HCT116 (cell line): Measurements from ENCODE around the gene MOB3A. TPM values are rescaled to one million over a fixed set of nuclear protein-coding genes. Genes with fewer than 3 reads are reported as not detected.
A peak's percentile ranks its signal among the peaks of the same experiment; 100 is the strongest.

ENCODE experiments used
- ATAC-seq: fragments of 200-7000 bp; cut with Tn5 transposase; 2 replicates; pipeline ENCODE4 v1.9.1; 2020; ENCODE audit warnings: mild to moderate bottlenecking, moderate library complexity
- BruUV-seq: library from RNA; stranded (reverse); fragments of 400-500 nt; replicated peaks from 2 replicates; lab custom pipeline; 2021; lab: Mats Ljungman, UMichigan
- CTCF ChIA-PET: fragments of 300-600 bp; sonication (Branson Sonifier 250); formaldehyde crosslinking; loops from one replicate; lab custom pipeline; 2021; ENCODE audit warnings: antibody characterized with exemption; lab: Charles Lee
- POLR2A ChIA-PET: fragments of 300-600, 350-600 bp; sonication (Branson Sonifier 250); formaldehyde crosslinking; loops from one replicate; lab custom pipeline; 2021; ENCODE audit warnings: antibody characterized with exemption; lab: Charles Lee
- RAD21 ChIA-PET, 2 experiments: fragments of 300-600 bp; sonication (Branson Sonifier 250); formaldehyde crosslinking; loops; one replicate each; lab custom pipeline; 2023; ENCODE audit warnings: low total read pairs in 2 of 2; ENCODE audit not compliant: uncharacterized antibody in 2 of 2, unreplicated experiment in 2 of 2, low non-redundant PET in 1 of 2; lab: Charles Lee
- DNase-seq: peaks from one replicate; pipeline ENCODE4 v3.0.0-alpha.2; 2010; ENCODE audit warnings: low read depth, low spot score
- H2AFZ ChIP-seq: fragments of 200-600 bp; shearing (Covaris generic), sonication (generic); 2 replicates; pipeline ENCODE4 v1.6.1; 2017; ENCODE audit warnings: low read depth, mixed run types, mixed read lengths, antibody characterized with exemption, low read length; ENCODE audit not compliant: poor library complexity, severe bottlenecking
- H3K27ac ChIP-seq: 2 replicates; pipeline ENCODE4 v1.5.1; 2012; ENCODE audit warnings: low read depth, low read length
- H3K27me3 ChIP-seq: fragments of 200-600 bp; sonication (generic); 2 replicates; pipeline ENCODE4 v1.6.1; 2016; ENCODE audit warnings: mixed run types, low read length, mixed read lengths; ENCODE audit not compliant: insufficient read depth
- H3K36me3 ChIP-seq, 2 experiments: fragments of 200-500 bp in 1 of 2; fragments of 200-600 bp in 1 of 2; sonication (Bioruptor generic) in 1 of 2; sonication (generic) in 1 of 2; 2 replicates each; pipeline versions ENCODE4 v1.5.1 to v1.6.1; 2014 to 2016; ENCODE audit warnings: low read length in 2 of 2, inconsistent platforms in 1 of 2, mixed read lengths in 1 of 2, mixed run types in 1 of 2; ENCODE audit not compliant: insufficient read depth in 2 of 2, control insufficient read depth in 1 of 2
- H3K4me1 ChIP-seq, 2 experiments: fragments of 200-600 bp in 1 of 2; sonication (generic) in 1 of 2; 2 replicates each; pipeline versions ENCODE4 v1.5.1 to v1.6.1; 2012 to 2017; ENCODE audit warnings: low read length in 2 of 2, inconsistent platforms in 1 of 2, mild to moderate bottlenecking in 1 of 2, mixed read lengths in 1 of 2, mixed run types in 1 of 2, moderate library complexity in 1 of 2; ENCODE audit not compliant: insufficient read depth in 2 of 2, control insufficient read depth in 1 of 2
- H3K4me2 ChIP-seq: fragments of 200-600 bp; sonication (generic); 2 replicates; pipeline ENCODE4 v1.6.1; 2017; ENCODE audit warnings: mixed run types, low read length, mixed read lengths
- H3K4me3 ChIP-seq, 2 experiments: fragments of 200-600 bp in 1 of 2; sonication (generic) in 1 of 2; replicated peaks in 1 of 2; 2 replicates each; pipeline ENCODE4 v1.5.1; 2011 to 2016; ENCODE audit warnings: low read length in 2 of 2, control low read depth in 1 of 2, low read depth in 1 of 2, mild to moderate bottlenecking in 1 of 2, mixed read lengths in 1 of 2, mixed run types in 1 of 2
- H3K79me2 ChIP-seq: fragments of 200-600 bp; sonication (generic); 2 replicates; pipeline ENCODE4 v1.6.1; 2017; ENCODE audit warnings: mild to moderate bottlenecking, mixed run types, low read length, moderate library complexity, mixed read lengths; ENCODE audit not compliant: insufficient read depth
- H3K9ac ChIP-seq: fragments of 200-600 bp; sonication (generic); 2 replicates; pipeline ENCODE4 v1.6.1; 2016; ENCODE audit warnings: low read length, mixed read lengths
- H3K9me2 ChIP-seq: fragments of 200-600 bp; sonication (generic), shearing (Covaris generic); 2 replicates; pipeline ENCODE4 v1.6.1; 2017; ENCODE audit warnings: mixed run types, mild to moderate bottlenecking, moderate library complexity; ENCODE audit not compliant: insufficient read depth
- H3K9me3 ChIP-seq, 2 experiments: fragments of 200-500 bp in 1 of 2; fragments of 200-600 bp in 1 of 2; sonication (Bioruptor generic) in 1 of 2; sonication (generic) in 1 of 2; 2 replicates each; pipeline ENCODE4 v1.6.1; 2014 to 2017; ENCODE audit warnings: low read length in 2 of 2, mixed read lengths in 2 of 2, inconsistent platforms in 1 of 2, low read depth in 1 of 2, mild to moderate bottlenecking in 1 of 2, mixed run types in 1 of 2, moderate library complexity in 1 of 2; ENCODE audit not compliant: control insufficient read depth in 1 of 2, insufficient read depth in 1 of 2
- H4K20me1 ChIP-seq: fragments of 200-600 bp; sonication (generic), shearing (Covaris generic); 2 replicates; pipeline ENCODE4 v1.6.1; 2017; ENCODE audit warnings: mixed run types, mild to moderate bottlenecking, moderate library complexity; ENCODE audit not compliant: insufficient read depth
- CBX3 ChIP-seq: IDR thresholded peaks from 2 replicates; pipeline ENCODE4 v1.6.1; 2012; ENCODE audit warnings: low read depth
- ELF1 ChIP-seq: IDR thresholded peaks from 2 replicates; pipeline ENCODE4 v1.6.1; 2012; ENCODE audit warnings: low read depth, borderline replicate concordance
- EZH2 ChIP-seq: fragments of 200-600 bp; sonication (generic); IDR thresholded peaks from 2 replicates; pipeline ENCODE4 v1.6.1; 2017; ENCODE audit warnings: antibody characterized with exemption, mixed run types
- FOSL1 ChIP-seq: IDR thresholded peaks from 2 replicates; pipeline ENCODE4 v1.6.1; 2012; ENCODE audit warnings: low read depth
- POLR2A ChIP-seq: IDR thresholded peaks from 2 replicates; pipeline ENCODE4 v1.7.0; 2011; ENCODE audit warnings: borderline replicate concordance; ENCODE audit not compliant: insufficient read depth, insufficient read length; ENCODE audit errors: extremely low read depth
- POLR2AphosphoS5 ChIP-seq: IDR thresholded peaks from 2 replicates; pipeline ENCODE4 v1.6.1; 2011; ENCODE audit warnings: mild to moderate bottlenecking, low read depth, low read length, moderate library complexity
- RAD21 ChIP-seq: IDR thresholded peaks from 2 replicates; pipeline ENCODE4 v1.6.1; 2012; ENCODE audit warnings: low read depth, mild to moderate bottlenecking
- SP1 ChIP-seq: IDR thresholded peaks from 2 replicates; pipeline ENCODE4 v1.6.1; 2012; ENCODE audit warnings: low read depth
- TCF7L2 ChIP-seq: IDR thresholded peaks from 2 replicates; pipeline ENCODE4 v1.7.0; 2011; ENCODE audit warnings: borderline replicate concordance, inconsistent platforms; ENCODE audit not compliant: insufficient read depth, insufficient read length; ENCODE audit errors: extremely low read depth
- ZNF274 ChIP-seq: fragments of 200-500 bp; sonication (Bioruptor generic); IDR thresholded peaks from 2 replicates; pipeline ENCODE4 v1.6.1; 2014; ENCODE audit warnings: mild to moderate bottlenecking, low read depth, low read length, inconsistent platforms
- intact Hi-C: fragments of 100-400 bp; cut with micrococcal nuclease; formaldehyde crosslinking; loops from 2 replicates; pipeline ENCODE4 v1.10.0; 2022
- total RNA-seq: library from RNA; stranded (reverse); gene quantifications from one replicate; pipeline ENCODE4 v1.2.1, GENCODE V29; 2021; ENCODE audit not compliant: unreplicated experiment
- TF ChIP-seq, protein P1 (sequence below): IDR thresholded peaks from 2 replicates; pipeline ENCODE4 v1.6.1; 2012
- TF ChIP-seq, protein P2 (sequence below): IDR thresholded peaks from 2 replicates; pipeline ENCODE4 v1.6.1; 2011; ENCODE audit warnings: mild to moderate bottlenecking, low read length, moderate library complexity; ENCODE audit not compliant: insufficient replicate concordance; ENCODE audit errors: extremely low read depth
- TF ChIP-seq, protein P3 (sequence below), 3 experiments: fragments of 200-600 bp in 1 of 3; sonication (generic) in 1 of 3; IDR thresholded peaks in 2 of 3; conservative IDR thresholded peaks in 1 of 3; 2 replicates each; pipeline ENCODE4 v1.5.1; 2012 to 2017; ENCODE audit warnings: low read depth in 2 of 3, low read length in 2 of 3, antibody characterized with exemption in 1 of 3, borderline replicate concordance in 1 of 3, control low read depth in 1 of 3, mild to moderate bottlenecking in 1 of 3, mixed read lengths in 1 of 3, mixed run types in 1 of 3, moderate library complexity in 1 of 3; ENCODE audit not compliant: insufficient read depth in 1 of 3

Gene MOB3A
- total RNA-seq, 1 experiment from 2014 or later: 32.1 TPM

DNA sequence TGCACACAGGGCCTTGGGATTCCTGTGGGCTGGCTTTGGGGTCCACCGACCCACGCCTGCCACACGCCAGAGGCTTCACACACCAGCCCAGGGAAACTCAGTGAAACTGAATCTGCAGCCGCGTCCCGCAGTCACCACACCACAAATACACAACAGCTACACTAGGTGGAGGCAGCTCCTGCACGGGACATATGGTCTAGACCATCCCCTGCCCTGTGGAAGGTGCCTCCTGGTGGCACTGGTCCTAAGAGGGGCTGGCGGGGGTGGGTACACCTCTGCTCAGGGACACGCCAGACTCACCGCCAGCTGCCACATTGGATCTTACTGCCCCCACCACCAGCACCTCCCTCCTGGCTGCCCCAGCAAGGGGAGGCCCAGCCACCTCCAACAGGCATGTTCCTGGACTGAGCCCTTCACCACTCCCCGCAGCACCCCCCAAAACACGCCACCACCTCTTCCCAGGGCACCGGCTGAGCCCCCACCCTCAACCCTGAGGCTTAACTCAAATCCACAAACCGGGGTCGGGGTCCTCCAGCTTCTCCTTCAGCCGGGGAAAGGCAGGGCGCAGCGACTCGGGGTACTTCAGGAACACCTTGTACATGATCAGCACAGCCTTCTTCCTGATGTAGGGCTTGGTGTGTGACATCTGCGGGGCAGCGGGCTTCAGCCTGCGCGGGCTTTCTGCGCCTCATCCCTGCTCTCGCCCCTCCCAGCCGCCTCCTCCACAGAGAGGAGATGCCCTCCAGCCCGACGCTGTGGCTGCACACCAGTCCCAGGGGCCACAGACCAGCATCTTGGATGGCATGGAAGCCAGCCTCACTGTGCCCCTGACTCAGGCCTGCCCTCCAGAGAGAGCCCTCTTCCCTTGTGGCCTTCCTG lies 34.0 kb upstream of the MOB3A start:
- no peak for ATAC-seq
- no peaks in the 10 kb centered on the region for H3K9me3 ChIP-seq
- no peak overlapping the region for H2AFZ ChIP-seq
- H3K27me3 ChIP-seq: no peaks in the 10 kb centered on the region
- ChIA-PET CTCF (no interaction called here), RAD21 (no interaction called here), POLR2A (no interaction called here)
- intact Hi-C loops: no loop called here
- BruUV-seq: no TSS peak
- H4K20me1 ChIP-seq: no peaks in the 10 kb centered on the region
- TF ChIP-seq ELF1 (no peak), RAD21 (no peak), TCF7L2 (no peak), POLR2AphosphoS5 (no peak), FOSL1 (no peak), EZH2 (no peak), SP1 (no peak), POLR2A (no peak), CBX3 (no peak), ZNF274 (no peak)
- TF ChIP-seq, protein P1, sequence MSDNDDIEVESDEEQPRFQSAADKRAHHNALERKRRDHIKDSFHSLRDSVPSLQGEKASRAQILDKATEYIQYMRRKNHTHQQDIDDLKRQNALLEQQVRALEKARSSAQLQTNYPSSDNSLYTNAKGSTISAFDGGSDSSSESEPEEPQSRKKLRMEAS: no peak
- TF ChIP-seq, protein P2, sequence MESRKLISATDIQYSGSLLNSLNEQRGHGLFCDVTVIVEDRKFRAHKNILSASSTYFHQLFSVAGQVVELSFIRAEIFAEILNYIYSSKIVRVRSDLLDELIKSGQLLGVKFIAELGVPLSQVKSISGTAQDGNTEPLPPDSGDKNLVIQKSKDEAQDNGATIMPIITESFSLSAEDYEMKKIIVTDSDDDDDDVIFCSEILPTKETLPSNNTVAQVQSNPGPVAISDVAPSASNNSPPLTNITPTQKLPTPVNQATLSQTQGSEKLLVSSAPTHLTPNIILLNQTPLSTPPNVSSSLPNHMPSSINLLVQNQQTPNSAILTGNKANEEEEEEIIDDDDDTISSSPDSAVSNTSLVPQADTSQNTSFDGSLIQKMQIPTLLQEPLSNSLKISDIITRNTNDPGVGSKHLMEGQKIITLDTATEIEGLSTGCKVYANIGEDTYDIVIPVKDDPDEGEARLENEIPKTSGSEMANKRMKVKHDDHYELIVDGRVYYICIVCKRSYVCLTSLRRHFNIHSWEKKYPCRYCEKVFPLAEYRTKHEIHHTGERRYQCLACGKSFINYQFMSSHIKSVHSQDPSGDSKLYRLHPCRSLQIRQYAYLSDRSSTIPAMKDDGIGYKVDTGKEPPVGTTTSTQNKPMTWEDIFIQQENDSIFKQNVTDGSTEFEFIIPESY: no peak
- TF ChIP-seq, protein P3, sequence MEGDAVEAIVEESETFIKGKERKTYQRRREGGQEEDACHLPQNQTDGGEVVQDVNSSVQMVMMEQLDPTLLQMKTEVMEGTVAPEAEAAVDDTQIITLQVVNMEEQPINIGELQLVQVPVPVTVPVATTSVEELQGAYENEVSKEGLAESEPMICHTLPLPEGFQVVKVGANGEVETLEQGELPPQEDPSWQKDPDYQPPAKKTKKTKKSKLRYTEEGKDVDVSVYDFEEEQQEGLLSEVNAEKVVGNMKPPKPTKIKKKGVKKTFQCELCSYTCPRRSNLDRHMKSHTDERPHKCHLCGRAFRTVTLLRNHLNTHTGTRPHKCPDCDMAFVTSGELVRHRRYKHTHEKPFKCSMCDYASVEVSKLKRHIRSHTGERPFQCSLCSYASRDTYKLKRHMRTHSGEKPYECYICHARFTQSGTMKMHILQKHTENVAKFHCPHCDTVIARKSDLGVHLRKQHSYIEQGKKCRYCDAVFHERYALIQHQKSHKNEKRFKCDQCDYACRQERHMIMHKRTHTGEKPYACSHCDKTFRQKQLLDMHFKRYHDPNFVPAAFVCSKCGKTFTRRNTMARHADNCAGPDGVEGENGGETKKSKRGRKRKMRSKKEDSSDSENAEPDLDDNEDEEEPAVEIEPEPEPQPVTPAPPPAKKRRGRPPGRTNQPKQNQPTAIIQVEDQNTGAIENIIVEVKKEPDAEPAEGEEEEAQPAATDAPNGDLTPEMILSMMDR (IDR thresholded peaks at IDR 0.05 in 2 of 3, conservative IDR thresholded peaks at IDR 0.05 in 1 of 3; ENCODE audit: borderline replicate concordance in 1 of 3, insufficient read depth in 1 of 3, low read depth in 2 of 3, low read length in 2 of 3): no peak
- H3K4me1 ChIP-seq: no peaks in the 10 kb centered on the region
- peaks cover 13 to 56% of the 10 kb centered on the region in 2 experiments for H3K36me3 ChIP-seq
- no peak for DNase-seq
- no peaks in the 10 kb centered on the region for H3K9me2 ChIP-seq
- H3K27ac ChIP-seq: peak overlapping the region; percentile 14; the same call in 1 of the 2 replicates
- H3K4me3 ChIP-seq: no peak overlapping the region
- peaks cover 46% of the 10 kb centered on the region for H3K79me2 ChIP-seq
- H3K9ac ChIP-seq: no peak overlapping the region
- H3K4me2 ChIP-seq: no peak overlapping the region
